Dermis blood vessel endothelial cell (primary cell): ENCODE measurements around the gene LMO1. TPM values are rescaled to one million over a fixed set of nuclear protein-coding genes. Genes with fewer than 3 reads are reported as not detected.

ENCODE experiments used
- DNase-seq: peaks from one replicate; pipeline ENCODE4 v3.0.0; 2010
- total RNA-seq: library from RNA; depleted of rRNA; stranded (reverse); fragments of >200 nt; gene quantifications from 2 replicates; pipeline ENCODE4 v1.2.3, GENCODE V29; 2014

The LMO1 gene
- total RNA-seq, 1 donor from 2014 or later: not detected

GRCh38 chr11:8242499-8243280 is 21.0 kb downstream of the LMO1 start:
- DNase-seq: no peak

GRCh38 chr11:8242118-8242475 is 21.6 kb downstream of the LMO1 start:
- DNase-seq: no peak

- DNase-seq: no peak
Observed at GRCh38 chr11:8241373-8242117, 22.1 kb downstream of the LMO1 start.

GRCh38 chr11:8239536-8240228 is 24.0 kb downstream of the LMO1 start:
- no peak for DNase-seq

- no peak for DNase-seq
Observed at GRCh38 chr11:8239040-8239439, 24.6 kb downstream of the LMO1 start.

- no peak for DNase-seq
Observed at GRCh38 chr11:8237453-8237852, 26.2 kb downstream of the LMO1 start.

- no peak for DNase-seq
Observed at GRCh38 chr11:8235925-8236324, 27.8 kb downstream of the LMO1 start.

GRCh38 chr11:8234910-8235309 is 28.8 kb downstream of the LMO1 start:
- DNase-seq: no peak

- DNase-seq: no peak
Observed at GRCh38 chr11:8234425-8234821, 29.3 kb downstream of the LMO1 start.

GRCh38 chr11:8233691-8234424 is 29.8 kb downstream of the LMO1 start:
- no peak for DNase-seq

GRCh38 chr11:8232849-8233606 is 30.6 kb downstream of the LMO1 start:
- no peak for DNase-seq

- DNase-seq: no peak
Observed at GRCh38 chr11:8232414-8232813, 31.3 kb downstream of the LMO1 start.

GRCh38 chr11:8231979-8232378 is 31.7 kb downstream of the LMO1 start:
- DNase-seq: no peak

- DNase-seq: no peak
Observed at GRCh38 chr11:8230921-8231847, 32.5 kb downstream of the LMO1 start.

GRCh38 chr11:8230178-8230859 is 33.4 kb downstream of the LMO1 start:
- DNase-seq: no peak

GRCh38 chr11:8229299-8230177 is 34.1 kb downstream of the LMO1 start:
- no peak for DNase-seq

GRCh38 chr11:8228231-8228630 is 35.4 kb downstream of the LMO1 start:
- no peak for DNase-seq

GRCh38 chr11:8227156-8228152 is 36.2 kb downstream of the LMO1 start:
- no peak for DNase-seq
